HCT116 (cell line): Measurements from ENCODE around the gene CD1C. TPM values are rescaled to one million over a fixed set of nuclear protein-coding genes. Genes with fewer than 3 reads are reported as not detected.

Source experiments
- ATAC-seq: fragments of 200-7000 bp; cut with Tn5 transposase; 2 replicates; pipeline ENCODE4 v1.9.1; 2020; ENCODE audit warnings: mild to moderate bottlenecking, moderate library complexity
- BruUV-seq: library from RNA; stranded (reverse); fragments of 400-500 nt; replicated peaks from 2 replicates; lab custom pipeline; 2021; lab: Mats Ljungman, UMichigan
- CTCF ChIA-PET: fragments of 300-600 bp; sonication (Branson Sonifier 250); formaldehyde crosslinking; loops from one replicate; lab custom pipeline; 2021; ENCODE audit warnings: antibody characterized with exemption; lab: Charles Lee
- POLR2A ChIA-PET: fragments of 300-600, 350-600 bp; sonication (Branson Sonifier 250); formaldehyde crosslinking; loops from one replicate; lab custom pipeline; 2021; ENCODE audit warnings: antibody characterized with exemption; lab: Charles Lee
- RAD21 ChIA-PET, 2 experiments: fragments of 300-600 bp; sonication (Branson Sonifier 250); formaldehyde crosslinking; loops; one replicate each; lab custom pipeline; 2023; ENCODE audit warnings: low total read pairs in 2 of 2; ENCODE audit not compliant: uncharacterized antibody in 2 of 2, unreplicated experiment in 2 of 2, low non-redundant PET in 1 of 2; lab: Charles Lee
- DNase-seq: peaks from one replicate; pipeline ENCODE4 v3.0.0-alpha.2; 2010; ENCODE audit warnings: low read depth, low spot score
- H2AFZ ChIP-seq: fragments of 200-600 bp; shearing (Covaris generic), sonication (generic); 2 replicates; pipeline ENCODE4 v1.6.1; 2017; ENCODE audit warnings: low read depth, mixed run types, mixed read lengths, antibody characterized with exemption, low read length; ENCODE audit not compliant: poor library complexity, severe bottlenecking
- H3K27ac ChIP-seq: 2 replicates; pipeline ENCODE4 v1.5.1; 2012; ENCODE audit warnings: low read depth, low read length
- H3K27me3 ChIP-seq: fragments of 200-600 bp; sonication (generic); 2 replicates; pipeline ENCODE4 v1.6.1; 2016; ENCODE audit warnings: mixed run types, low read length, mixed read lengths; ENCODE audit not compliant: insufficient read depth
- H3K36me3 ChIP-seq, 2 experiments: fragments of 200-500 bp in 1 of 2; fragments of 200-600 bp in 1 of 2; sonication (Bioruptor generic) in 1 of 2; sonication (generic) in 1 of 2; 2 replicates each; pipeline versions ENCODE4 v1.5.1 to v1.6.1; 2014 to 2016; ENCODE audit warnings: low read length in 2 of 2, inconsistent platforms in 1 of 2, mixed read lengths in 1 of 2, mixed run types in 1 of 2; ENCODE audit not compliant: insufficient read depth in 2 of 2, control insufficient read depth in 1 of 2
- H3K4me1 ChIP-seq, 2 experiments: fragments of 200-600 bp in 1 of 2; sonication (generic) in 1 of 2; 2 replicates each; pipeline versions ENCODE4 v1.5.1 to v1.6.1; 2012 to 2017; ENCODE audit warnings: low read length in 2 of 2, inconsistent platforms in 1 of 2, mild to moderate bottlenecking in 1 of 2, mixed read lengths in 1 of 2, mixed run types in 1 of 2, moderate library complexity in 1 of 2; ENCODE audit not compliant: insufficient read depth in 2 of 2, control insufficient read depth in 1 of 2
- H3K4me2 ChIP-seq: fragments of 200-600 bp; sonication (generic); 2 replicates; pipeline ENCODE4 v1.6.1; 2017; ENCODE audit warnings: mixed run types, low read length, mixed read lengths
- H3K4me3 ChIP-seq, 2 experiments: fragments of 200-600 bp in 1 of 2; sonication (generic) in 1 of 2; replicated peaks in 1 of 2; 2 replicates each; pipeline ENCODE4 v1.5.1; 2011 to 2016; ENCODE audit warnings: low read length in 2 of 2, control low read depth in 1 of 2, low read depth in 1 of 2, mild to moderate bottlenecking in 1 of 2, mixed read lengths in 1 of 2, mixed run types in 1 of 2
- H3K79me2 ChIP-seq: fragments of 200-600 bp; sonication (generic); 2 replicates; pipeline ENCODE4 v1.6.1; 2017; ENCODE audit warnings: mild to moderate bottlenecking, mixed run types, low read length, moderate library complexity, mixed read lengths; ENCODE audit not compliant: insufficient read depth
- H3K9ac ChIP-seq: fragments of 200-600 bp; sonication (generic); 2 replicates; pipeline ENCODE4 v1.6.1; 2016; ENCODE audit warnings: low read length, mixed read lengths
- H3K9me2 ChIP-seq: fragments of 200-600 bp; sonication (generic), shearing (Covaris generic); 2 replicates; pipeline ENCODE4 v1.6.1; 2017; ENCODE audit warnings: mixed run types, mild to moderate bottlenecking, moderate library complexity; ENCODE audit not compliant: insufficient read depth
- H3K9me3 ChIP-seq, 2 experiments: fragments of 200-500 bp in 1 of 2; fragments of 200-600 bp in 1 of 2; sonication (Bioruptor generic) in 1 of 2; sonication (generic) in 1 of 2; 2 replicates each; pipeline ENCODE4 v1.6.1; 2014 to 2017; ENCODE audit warnings: low read length in 2 of 2, mixed read lengths in 2 of 2, inconsistent platforms in 1 of 2, low read depth in 1 of 2, mild to moderate bottlenecking in 1 of 2, mixed run types in 1 of 2, moderate library complexity in 1 of 2; ENCODE audit not compliant: control insufficient read depth in 1 of 2, insufficient read depth in 1 of 2
- H4K20me1 ChIP-seq: fragments of 200-600 bp; sonication (generic), shearing (Covaris generic); 2 replicates; pipeline ENCODE4 v1.6.1; 2017; ENCODE audit warnings: mixed run types, mild to moderate bottlenecking, moderate library complexity; ENCODE audit not compliant: insufficient read depth
- CBX3 ChIP-seq: IDR thresholded peaks from 2 replicates; pipeline ENCODE4 v1.6.1; 2012; ENCODE audit warnings: low read depth
- ELF1 ChIP-seq: IDR thresholded peaks from 2 replicates; pipeline ENCODE4 v1.6.1; 2012; ENCODE audit warnings: low read depth, borderline replicate concordance
- POLR2AphosphoS5 ChIP-seq: IDR thresholded peaks from 2 replicates; pipeline ENCODE4 v1.6.1; 2011; ENCODE audit warnings: mild to moderate bottlenecking, low read depth, low read length, moderate library complexity
- SRF ChIP-seq: IDR thresholded peaks from 2 replicates; pipeline ENCODE4 v1.6.1; 2012; ENCODE audit warnings: low read depth
- TCF7L2 ChIP-seq: IDR thresholded peaks from 2 replicates; pipeline ENCODE4 v1.7.0; 2011; ENCODE audit warnings: borderline replicate concordance, inconsistent platforms; ENCODE audit not compliant: insufficient read depth, insufficient read length; ENCODE audit errors: extremely low read depth
- ZNF274 ChIP-seq: fragments of 200-500 bp; sonication (Bioruptor generic); IDR thresholded peaks from 2 replicates; pipeline ENCODE4 v1.6.1; 2014; ENCODE audit warnings: mild to moderate bottlenecking, low read depth, low read length, inconsistent platforms
- intact Hi-C: fragments of 100-400 bp; cut with micrococcal nuclease; formaldehyde crosslinking; loops from 2 replicates; pipeline ENCODE4 v1.10.0; 2022
- total RNA-seq: library from RNA; stranded (reverse); gene quantifications from one replicate; pipeline ENCODE4 v1.2.1, GENCODE V29; 2021; ENCODE audit not compliant: unreplicated experiment
- TF ChIP-seq, protein P1 (sequence below), 3 experiments: fragments of 200-600 bp in 1 of 3; sonication (generic) in 1 of 3; IDR thresholded peaks in 2 of 3; conservative IDR thresholded peaks in 1 of 3; 2 replicates each; pipeline ENCODE4 v1.5.1; 2012 to 2017; ENCODE audit warnings: low read depth in 2 of 3, low read length in 2 of 3, antibody characterized with exemption in 1 of 3, borderline replicate concordance in 1 of 3, control low read depth in 1 of 3, mild to moderate bottlenecking in 1 of 3, mixed read lengths in 1 of 3, mixed run types in 1 of 3, moderate library complexity in 1 of 3; ENCODE audit not compliant: insufficient read depth in 1 of 3
- TF ChIP-seq, protein P2 (sequence below): IDR thresholded peaks from 2 replicates; pipeline ENCODE4 v1.6.1; 2012; ENCODE audit warnings: low read depth

CD1C gene
- total RNA-seq, 1 experiment from 2014 or later = not detected

DNA sequence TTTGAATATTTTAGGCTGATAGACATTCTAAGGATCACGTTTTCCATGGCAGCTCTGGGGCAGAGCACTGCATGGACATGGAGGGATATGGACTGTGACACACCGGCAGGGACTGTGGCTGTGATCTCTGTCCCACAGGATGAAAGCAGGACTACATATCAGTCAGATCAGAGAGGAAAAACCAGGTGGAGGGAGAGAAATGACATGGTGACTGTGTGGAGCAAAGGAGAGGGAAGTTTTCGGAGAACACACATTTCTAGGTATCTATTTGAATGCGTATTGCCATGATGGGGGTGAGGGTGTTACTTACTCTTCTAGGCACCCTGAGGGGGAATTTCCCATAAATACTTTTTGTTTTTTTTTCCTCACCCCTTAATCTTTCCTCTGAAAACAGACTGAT, 3.2 kb upstream of the CD1C start (continued):
- no peak for TF ChIP-seq ZNF274
- TF ChIP-seq ELF1 = no peak
- no peak for TF ChIP-seq CBX3
- TF ChIP-seq, all 23 proteins: peak for 0

DNA sequence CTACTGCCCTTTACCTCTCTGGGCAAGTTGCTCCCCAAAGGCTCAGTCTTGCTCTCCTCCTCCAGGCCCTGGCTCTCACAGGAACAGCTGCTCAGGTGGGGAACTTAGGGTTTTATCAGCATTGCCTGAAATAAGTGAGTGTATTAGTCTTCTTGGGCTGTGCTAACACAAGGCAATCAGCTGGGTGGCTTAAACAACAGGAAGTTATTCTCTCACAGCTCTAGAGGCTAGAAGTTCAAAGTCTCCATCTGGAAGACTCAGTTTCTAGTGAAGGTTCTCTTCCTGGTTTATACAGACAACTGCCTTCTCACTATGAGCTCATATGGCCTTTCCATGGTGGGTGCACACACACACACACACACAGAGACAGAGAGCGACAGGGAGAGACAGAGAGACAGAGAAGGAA, 2.8 kb upstream of the CD1C start:
- Histone ChIP-seq H3K9ac (no peak overlapping the region), H4K20me1 (no peaks in the 10 kb centered on the region)
- POLR2A ChIA-PET = no interaction called here
- TF ChIP-seq SRF (no peak), POLR2AphosphoS5 (no peak), ELF1 (no peak), TCF7L2 (no peak)
- TF ChIP-seq, protein P1, sequence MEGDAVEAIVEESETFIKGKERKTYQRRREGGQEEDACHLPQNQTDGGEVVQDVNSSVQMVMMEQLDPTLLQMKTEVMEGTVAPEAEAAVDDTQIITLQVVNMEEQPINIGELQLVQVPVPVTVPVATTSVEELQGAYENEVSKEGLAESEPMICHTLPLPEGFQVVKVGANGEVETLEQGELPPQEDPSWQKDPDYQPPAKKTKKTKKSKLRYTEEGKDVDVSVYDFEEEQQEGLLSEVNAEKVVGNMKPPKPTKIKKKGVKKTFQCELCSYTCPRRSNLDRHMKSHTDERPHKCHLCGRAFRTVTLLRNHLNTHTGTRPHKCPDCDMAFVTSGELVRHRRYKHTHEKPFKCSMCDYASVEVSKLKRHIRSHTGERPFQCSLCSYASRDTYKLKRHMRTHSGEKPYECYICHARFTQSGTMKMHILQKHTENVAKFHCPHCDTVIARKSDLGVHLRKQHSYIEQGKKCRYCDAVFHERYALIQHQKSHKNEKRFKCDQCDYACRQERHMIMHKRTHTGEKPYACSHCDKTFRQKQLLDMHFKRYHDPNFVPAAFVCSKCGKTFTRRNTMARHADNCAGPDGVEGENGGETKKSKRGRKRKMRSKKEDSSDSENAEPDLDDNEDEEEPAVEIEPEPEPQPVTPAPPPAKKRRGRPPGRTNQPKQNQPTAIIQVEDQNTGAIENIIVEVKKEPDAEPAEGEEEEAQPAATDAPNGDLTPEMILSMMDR (IDR thresholded peaks at IDR 0.05 in 2 of 3, conservative IDR thresholded peaks at IDR 0.05 in 1 of 3; ENCODE audit: borderline replicate concordance in 1 of 3, insufficient read depth in 1 of 3, low read depth in 2 of 3, low read length in 2 of 3) = no peak
- TF ChIP-seq, protein P2, sequence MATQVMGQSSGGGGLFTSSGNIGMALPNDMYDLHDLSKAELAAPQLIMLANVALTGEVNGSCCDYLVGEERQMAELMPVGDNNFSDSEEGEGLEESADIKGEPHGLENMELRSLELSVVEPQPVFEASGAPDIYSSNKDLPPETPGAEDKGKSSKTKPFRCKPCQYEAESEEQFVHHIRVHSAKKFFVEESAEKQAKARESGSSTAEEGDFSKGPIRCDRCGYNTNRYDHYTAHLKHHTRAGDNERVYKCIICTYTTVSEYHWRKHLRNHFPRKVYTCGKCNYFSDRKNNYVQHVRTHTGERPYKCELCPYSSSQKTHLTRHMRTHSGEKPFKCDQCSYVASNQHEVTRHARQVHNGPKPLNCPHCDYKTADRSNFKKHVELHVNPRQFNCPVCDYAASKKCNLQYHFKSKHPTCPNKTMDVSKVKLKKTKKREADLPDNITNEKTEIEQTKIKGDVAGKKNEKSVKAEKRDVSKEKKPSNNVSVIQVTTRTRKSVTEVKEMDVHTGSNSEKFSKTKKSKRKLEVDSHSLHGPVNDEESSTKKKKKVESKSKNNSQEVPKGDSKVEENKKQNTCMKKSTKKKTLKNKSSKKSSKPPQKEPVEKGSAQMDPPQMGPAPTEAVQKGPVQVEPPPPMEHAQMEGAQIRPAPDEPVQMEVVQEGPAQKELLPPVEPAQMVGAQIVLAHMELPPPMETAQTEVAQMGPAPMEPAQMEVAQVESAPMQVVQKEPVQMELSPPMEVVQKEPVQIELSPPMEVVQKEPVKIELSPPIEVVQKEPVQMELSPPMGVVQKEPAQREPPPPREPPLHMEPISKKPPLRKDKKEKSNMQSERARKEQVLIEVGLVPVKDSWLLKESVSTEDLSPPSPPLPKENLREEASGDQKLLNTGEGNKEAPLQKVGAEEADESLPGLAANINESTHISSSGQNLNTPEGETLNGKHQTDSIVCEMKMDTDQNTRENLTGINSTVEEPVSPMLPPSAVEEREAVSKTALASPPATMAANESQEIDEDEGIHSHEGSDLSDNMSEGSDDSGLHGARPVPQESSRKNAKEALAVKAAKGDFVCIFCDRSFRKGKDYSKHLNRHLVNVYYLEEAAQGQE = no peak
- TF ChIP-seq, all 23 proteins: peak for 0
- no TSS peak for BruUV-seq
- DNase-seq (no peak), ATAC-seq (no peak)
- Histone ChIP-seq H3K36me3 (no peaks in the 10 kb centered on the region), H3K79me2 (no peaks in the 10 kb centered on the region), H3K4me2 (no peak overlapping the region), H2AFZ (no peak overlapping the region), H3K9me3 (no peaks in the 10 kb centered on the region), H3K27ac (no peak overlapping the region), H3K4me3 (no peak overlapping the region), H3K9me2 (no peaks in the 10 kb centered on the region), H3K27me3 (peaks cover 21% of the 10 kb centered on the region; the same call in 1 of the 2 replicates), H3K4me1 (no peaks in the 10 kb centered on the region)
- intact Hi-C loops = no loop called here
- CTCF ChIA-PET = no interaction called here
- RAD21 ChIA-PET = no interaction called here
